B cell (primary cell): ENCODE data around the gene RAD23B.

Source experiments
- CTCF ChIP-seq: fragments of 200-600 bp; IDR thresholded peaks from one replicate; pipeline ENCODE4 v1.8.0; 2022; ENCODE audit warnings: antibody characterized with exemption, mild to moderate bottlenecking
- EZH2 ChIP-seq: IDR thresholded peaks from 2 replicates; pipeline ENCODE4 v1.6.1; 2012; ENCODE audit warnings: borderline replicate concordance, low read depth, mild to moderate bottlenecking, moderate library complexity, low read length; ENCODE audit not compliant: insufficient read depth, poor library complexity, severe bottlenecking

- no peak for TF ChIP-seq EZH2
- TF ChIP-seq CTCF, result no peak
Observed at GRCh38 chr9:107246259-107247254, 36.5 kb upstream of the RAD23B start.
